DND-41 (cell line): ENCODE data around the gene PLXNA4.

Experiments
- ATAC-seq: fragments of 200-7000 bp; cut with Tn5 transposase; 3 replicates; pipeline ENCODE4 v1.9.1; 2021; ENCODE audit warnings: low read depth; ENCODE audit not compliant: insufficient read depth
- DNase-seq: peaks from one replicate; pipeline ENCODE4 v3.0.0-alpha.2; 2020
- H2AFZ ChIP-seq: 2 replicates; pipeline ENCODE4 v1.6.0; 2012; ENCODE audit warnings: low read depth, low read length
- H3K27ac ChIP-seq: 2 replicates; pipeline ENCODE4 v1.5.1; 2012; ENCODE audit warnings: low read length, inconsistent platforms
- H3K27me3 ChIP-seq: fragments of 200-600 bp; sonication (generic); 2 replicates; pipeline ENCODE4 v1.6.0; 2012; ENCODE audit warnings: low read length, mild to moderate bottlenecking, inconsistent platforms; ENCODE audit not compliant: insufficient read depth, poor library complexity
- H3K36me3 ChIP-seq: 2 replicates; pipeline ENCODE4 v1.5.1; 2012; ENCODE audit warnings: low read length, inconsistent platforms; ENCODE audit not compliant: insufficient read depth
- H3K4me1 ChIP-seq: 2 replicates; pipeline ENCODE4 v1.5.1; 2012; ENCODE audit warnings: mild to moderate bottlenecking, low read length; ENCODE audit not compliant: insufficient read depth
- H3K4me2 ChIP-seq: 2 replicates; pipeline ENCODE4 v1.6.0; 2012; ENCODE audit warnings: mild to moderate bottlenecking, moderate library complexity, low read length, inconsistent platforms; ENCODE audit not compliant: insufficient read depth
- H3K4me3 ChIP-seq, 2 experiments: fragments of 200-600 bp in 1 of 2; shearing (Covaris generic) in 1 of 2; 2 replicates each; pipeline ENCODE4 v1.5.1; 2012 to 2016; ENCODE audit warnings: inconsistent platforms in 2 of 2, low read length in 2 of 2, mild to moderate bottlenecking in 2 of 2, low read depth in 1 of 2, moderate library complexity in 1 of 2
- H3K79me2 ChIP-seq: 2 replicates; pipeline ENCODE4 v1.6.0; 2012; ENCODE audit warnings: low read length, inconsistent platforms; ENCODE audit not compliant: insufficient read depth
- H3K9ac ChIP-seq: 2 replicates; pipeline ENCODE4 v1.6.0; 2012; ENCODE audit warnings: low read depth, mild to moderate bottlenecking, inconsistent platforms, low read length, moderate library complexity
- H3K9me3 ChIP-seq: 2 replicates; pipeline ENCODE4 v1.5.1; 2012; ENCODE audit warnings: low read length, moderate library complexity, mild to moderate bottlenecking, inconsistent platforms; ENCODE audit not compliant: insufficient read depth, severe bottlenecking
- H4K20me1 ChIP-seq: 2 replicates; pipeline ENCODE4 v1.6.0; 2012; ENCODE audit warnings: low read length; ENCODE audit not compliant: insufficient read depth
- EZH2 ChIP-seq: IDR thresholded peaks from 3 replicates; pipeline ENCODE4 v1.6.1; 2012; ENCODE audit warnings: borderline replicate concordance, low read depth, mild to moderate bottlenecking, moderate library complexity, low read length, inconsistent platforms; ENCODE audit not compliant: severe bottlenecking
- TF ChIP-seq, protein P1 (sequence below): IDR thresholded peaks from 2 replicates; pipeline ENCODE4 v1.5.1; 2012; ENCODE audit warnings: borderline replicate concordance, low read length, moderate library complexity, mild to moderate bottlenecking; ENCODE audit not compliant: poor library complexity, severe bottlenecking; ENCODE audit errors: extremely low read depth

Gene PLXNA4

DNA sequence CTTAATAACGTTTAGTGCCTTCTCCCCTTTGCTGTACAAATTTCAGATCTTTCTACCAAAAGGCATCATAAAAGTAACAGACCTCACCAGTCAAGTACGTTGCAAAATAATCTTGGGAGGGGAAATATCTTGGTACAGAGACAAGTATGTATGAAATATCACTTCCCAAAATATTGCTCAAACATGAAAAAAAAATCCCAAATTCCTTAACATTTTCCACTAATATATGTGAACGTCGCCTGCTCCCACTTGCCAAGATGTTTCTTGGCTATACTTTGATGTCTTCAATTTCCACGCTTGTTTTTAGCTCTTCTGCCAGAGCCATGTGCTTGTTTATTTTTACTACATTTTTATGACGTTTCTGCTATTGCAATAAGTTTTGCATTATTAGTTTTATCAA lies 223.5 kb downstream of the PLXNA4 start:
- ATAC-seq (no peak), DNase-seq (no peak)
- Histone ChIP-seq H3K79me2 (no peaks in the 10 kb centered on the region), H2AFZ (no peak overlapping the region), H3K4me3 (no peak overlapping the region), H3K27me3 (peaks cover 22% of the 10 kb centered on the region), H4K20me1 (no peaks in the 10 kb centered on the region), H3K4me1 (no peaks in the 10 kb centered on the region), H3K27ac (no peak overlapping the region), H3K9me3 (no peaks in the 10 kb centered on the region), H3K9ac (no peak overlapping the region), H3K36me3 (no peaks in the 10 kb centered on the region), H3K4me2 (no peak overlapping the region)
- no peak for TF ChIP-seq EZH2
- TF ChIP-seq, protein P1, sequence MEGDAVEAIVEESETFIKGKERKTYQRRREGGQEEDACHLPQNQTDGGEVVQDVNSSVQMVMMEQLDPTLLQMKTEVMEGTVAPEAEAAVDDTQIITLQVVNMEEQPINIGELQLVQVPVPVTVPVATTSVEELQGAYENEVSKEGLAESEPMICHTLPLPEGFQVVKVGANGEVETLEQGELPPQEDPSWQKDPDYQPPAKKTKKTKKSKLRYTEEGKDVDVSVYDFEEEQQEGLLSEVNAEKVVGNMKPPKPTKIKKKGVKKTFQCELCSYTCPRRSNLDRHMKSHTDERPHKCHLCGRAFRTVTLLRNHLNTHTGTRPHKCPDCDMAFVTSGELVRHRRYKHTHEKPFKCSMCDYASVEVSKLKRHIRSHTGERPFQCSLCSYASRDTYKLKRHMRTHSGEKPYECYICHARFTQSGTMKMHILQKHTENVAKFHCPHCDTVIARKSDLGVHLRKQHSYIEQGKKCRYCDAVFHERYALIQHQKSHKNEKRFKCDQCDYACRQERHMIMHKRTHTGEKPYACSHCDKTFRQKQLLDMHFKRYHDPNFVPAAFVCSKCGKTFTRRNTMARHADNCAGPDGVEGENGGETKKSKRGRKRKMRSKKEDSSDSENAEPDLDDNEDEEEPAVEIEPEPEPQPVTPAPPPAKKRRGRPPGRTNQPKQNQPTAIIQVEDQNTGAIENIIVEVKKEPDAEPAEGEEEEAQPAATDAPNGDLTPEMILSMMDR = no peak

DNA sequence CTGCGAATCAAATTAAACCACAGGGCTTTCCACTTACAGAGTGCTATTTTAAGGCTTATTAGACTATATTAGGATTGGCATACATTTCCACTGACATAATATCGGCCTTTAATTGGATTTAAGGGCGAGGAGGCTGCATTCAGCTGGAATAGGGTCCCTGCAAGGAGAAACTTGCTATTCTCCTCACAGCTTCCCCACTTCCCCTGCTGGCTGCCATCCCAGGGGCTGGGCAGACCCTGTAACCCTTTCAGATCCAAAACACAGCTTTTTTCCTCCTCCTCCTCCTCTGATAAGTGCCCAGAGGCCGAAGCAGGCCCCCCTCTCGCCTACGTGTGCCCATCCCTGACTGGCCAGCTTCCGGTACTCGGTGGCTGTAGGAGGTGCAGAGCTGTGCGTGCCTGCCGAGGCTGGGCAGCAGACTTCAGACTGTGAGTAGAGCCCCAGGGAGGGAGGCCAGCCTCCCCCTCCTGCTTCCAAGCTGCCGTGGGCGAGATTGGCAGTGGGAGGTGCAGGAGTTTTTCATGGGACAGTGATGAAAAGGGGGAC lies 224.2 kb downstream of the PLXNA4 start:
- Histone ChIP-seq H3K27ac (no peak overlapping the region), H3K79me2 (no peaks in the 10 kb centered on the region), H3K4me3 (no peak overlapping the region), H3K4me1 (no peaks in the 10 kb centered on the region), H3K9me3 (no peaks in the 10 kb centered on the region), H3K36me3 (no peaks in the 10 kb centered on the region), H3K9ac (no peak overlapping the region), H4K20me1 (no peaks in the 10 kb centered on the region), H2AFZ (no peak overlapping the region), H3K4me2 (no peak overlapping the region), H3K27me3 (peaks cover 14% of the 10 kb centered on the region)
- ATAC-seq = no peak
- TF ChIP-seq, protein P1 = no peak
- TF ChIP-seq EZH2 = no peak
- DNase-seq = no peak

DNA sequence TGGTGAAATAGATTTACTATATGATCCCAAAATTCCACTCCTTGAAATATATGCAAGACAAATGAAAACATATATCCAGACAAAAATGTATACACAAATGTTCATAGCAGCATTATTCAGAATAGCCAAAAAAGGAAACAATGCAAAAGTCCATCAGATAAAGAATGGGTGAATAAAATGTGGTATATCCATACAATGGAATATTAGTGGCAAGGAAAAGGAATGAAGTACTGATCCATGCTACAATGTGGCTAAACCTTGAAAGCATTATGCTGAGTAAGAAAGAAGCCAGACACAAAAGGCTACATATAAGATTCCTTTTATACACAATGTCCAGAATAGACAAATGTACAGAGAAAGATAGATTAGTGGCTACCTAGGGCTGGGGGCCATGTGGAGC lies 225.5 kb downstream of the PLXNA4 start:
- TF ChIP-seq EZH2 = no peak
- TF ChIP-seq, protein P1 = no peak
- H3K27me3 ChIP-seq = peaks cover 8% of the 10 kb centered on the region
- H3K9ac ChIP-seq = no peak overlapping the region
- H3K79me2 ChIP-seq = no peaks in the 10 kb centered on the region
- no peaks in the 10 kb centered on the region for H3K9me3 ChIP-seq
- no peaks in the 10 kb centered on the region for H3K4me1 ChIP-seq
- H3K27ac ChIP-seq = no peak overlapping the region
- no peaks in the 10 kb centered on the region for H3K36me3 ChIP-seq
- no peaks in the 10 kb centered on the region for H4K20me1 ChIP-seq
- no peak overlapping the region for H3K4me2 ChIP-seq
- ATAC-seq (no peak), DNase-seq (no peak)
- no peak overlapping the region for H3K4me3 ChIP-seq
- H2AFZ ChIP-seq = no peak overlapping the region

DNA sequence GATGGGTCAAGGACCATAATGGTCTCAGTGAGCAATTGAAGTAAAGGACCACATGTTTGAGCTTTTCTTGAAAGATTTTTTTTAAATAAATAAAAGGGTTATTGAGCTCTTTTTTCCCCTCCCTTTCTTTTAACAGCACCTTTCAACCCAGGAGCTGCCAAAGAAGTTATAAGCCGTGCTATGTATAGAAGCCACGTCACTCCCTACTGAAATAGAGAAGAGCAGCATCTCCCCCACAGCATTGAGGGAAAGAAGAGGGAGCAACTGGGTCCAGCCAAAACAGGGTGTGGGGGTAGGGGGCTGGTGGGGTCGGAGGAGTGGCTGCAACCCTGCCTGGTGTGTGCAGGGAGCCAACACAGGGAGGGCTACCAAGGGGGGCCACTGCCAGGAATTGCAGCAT lies 227.2 kb downstream of the PLXNA4 start:
- H3K79me2 ChIP-seq = no peaks in the 10 kb centered on the region
- ATAC-seq (no peak), DNase-seq (no peak)
- H3K27ac ChIP-seq = no peak overlapping the region
- no peak for TF ChIP-seq EZH2
- TF ChIP-seq, protein P1 = no peak
- no peak overlapping the region for H2AFZ ChIP-seq
- no peak overlapping the region for H3K4me2 ChIP-seq
- no peaks in the 10 kb centered on the region for H4K20me1 ChIP-seq
- H3K4me1 ChIP-seq = no peaks in the 10 kb centered on the region
- H3K4me3 ChIP-seq = no peak overlapping the region
- H3K9me3 ChIP-seq = no peaks in the 10 kb centered on the region
- H3K36me3 ChIP-seq = no peaks in the 10 kb centered on the region
- peaks cover 8% of the 10 kb centered on the region for H3K27me3 ChIP-seq
- no peak overlapping the region for H3K9ac ChIP-seq
